Epithelial cell of proximal tubule (primary cell): ENCODE data around the gene PTK6. TPM values are rescaled to one million over a fixed set of nuclear protein-coding genes. Genes with fewer than 3 reads are reported as not detected.

ENCODE experiments used
- DNase-seq: peaks from one replicate; pipeline ENCODE4 v3.0.0-alpha.2; 2011; ENCODE audit warnings: low read depth
- H3K4me3 ChIP-seq: 2 replicates; pipeline ENCODE4 v1.5.1; 2011; ENCODE audit warnings: low read depth, mild to moderate bottlenecking, low read length
- total RNA-seq: library from RNA; depleted of rRNA; stranded (reverse); fragments of >200 nt; gene quantifications from 2 replicates; pipeline ENCODE4 v1.2.3, GENCODE V29; 2015
- TF ChIP-seq, protein P1 (sequence below): conservative IDR thresholded peaks from 2 replicates; pipeline ENCODE4 v1.5.1; 2012; ENCODE audit warnings: low read depth, mild to moderate bottlenecking, low read length

Gene PTK6
- total RNA-seq, 1 donor from 2014 or later = not detected

DNA sequence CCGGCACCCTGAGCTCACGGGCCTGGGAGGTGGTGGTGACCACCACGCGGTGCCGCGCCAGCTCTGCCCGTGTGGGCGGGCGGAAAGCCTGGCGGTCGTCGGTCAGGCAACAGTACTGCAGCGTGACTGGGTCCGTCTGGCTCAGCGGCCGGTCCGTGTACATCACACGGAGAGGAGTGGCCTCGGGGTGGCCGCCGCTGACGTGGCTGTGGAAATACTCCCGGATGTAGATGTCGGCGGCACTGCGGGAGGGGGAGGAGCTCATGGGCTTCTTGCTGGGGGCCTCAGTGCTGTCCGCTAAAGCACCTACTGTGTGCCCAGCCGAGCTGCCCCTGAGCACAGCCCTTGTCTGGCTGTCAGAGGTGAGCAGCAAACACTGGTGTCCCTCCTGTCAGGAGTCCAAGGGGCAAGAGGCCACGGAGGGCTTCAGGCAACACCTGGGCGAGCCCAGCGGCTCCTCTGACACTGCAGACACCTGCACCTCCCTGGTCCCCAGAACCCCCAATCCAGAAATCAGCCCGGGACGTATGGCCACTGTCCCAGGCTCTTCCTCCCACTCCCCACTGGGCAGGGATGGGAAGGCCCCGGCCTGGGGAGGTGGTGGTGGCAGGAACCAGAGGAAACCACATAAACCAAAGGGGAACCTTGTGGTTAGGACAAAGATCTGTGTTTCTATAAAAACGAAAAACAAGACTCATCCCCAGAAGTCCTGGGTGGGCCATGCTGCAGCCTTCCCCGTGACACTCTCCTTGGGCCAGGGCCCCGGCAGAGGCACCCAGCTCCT lies 30.4 kb upstream of the PTK6 start:
- TF ChIP-seq, protein P1, sequence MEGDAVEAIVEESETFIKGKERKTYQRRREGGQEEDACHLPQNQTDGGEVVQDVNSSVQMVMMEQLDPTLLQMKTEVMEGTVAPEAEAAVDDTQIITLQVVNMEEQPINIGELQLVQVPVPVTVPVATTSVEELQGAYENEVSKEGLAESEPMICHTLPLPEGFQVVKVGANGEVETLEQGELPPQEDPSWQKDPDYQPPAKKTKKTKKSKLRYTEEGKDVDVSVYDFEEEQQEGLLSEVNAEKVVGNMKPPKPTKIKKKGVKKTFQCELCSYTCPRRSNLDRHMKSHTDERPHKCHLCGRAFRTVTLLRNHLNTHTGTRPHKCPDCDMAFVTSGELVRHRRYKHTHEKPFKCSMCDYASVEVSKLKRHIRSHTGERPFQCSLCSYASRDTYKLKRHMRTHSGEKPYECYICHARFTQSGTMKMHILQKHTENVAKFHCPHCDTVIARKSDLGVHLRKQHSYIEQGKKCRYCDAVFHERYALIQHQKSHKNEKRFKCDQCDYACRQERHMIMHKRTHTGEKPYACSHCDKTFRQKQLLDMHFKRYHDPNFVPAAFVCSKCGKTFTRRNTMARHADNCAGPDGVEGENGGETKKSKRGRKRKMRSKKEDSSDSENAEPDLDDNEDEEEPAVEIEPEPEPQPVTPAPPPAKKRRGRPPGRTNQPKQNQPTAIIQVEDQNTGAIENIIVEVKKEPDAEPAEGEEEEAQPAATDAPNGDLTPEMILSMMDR = no peak
- DNase-seq = no peak

DNA sequence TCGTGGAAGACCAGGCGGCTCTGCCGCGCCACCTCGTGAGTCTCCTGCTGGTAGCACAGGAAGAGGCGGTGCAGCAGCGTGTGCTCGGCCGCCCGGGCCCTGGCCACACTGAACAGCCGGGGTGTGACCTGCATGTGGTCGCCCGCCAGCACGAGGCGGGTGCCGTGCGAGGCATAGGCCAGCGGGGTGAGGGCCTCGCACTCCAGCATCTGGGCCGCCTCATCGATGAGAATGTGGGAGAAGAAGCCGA lies 29.9 kb upstream of the PTK6 start:
- TF ChIP-seq, protein P1 = no peak

More for the DNA sequence above, 30.4 kb upstream of the PTK6 start:
- H3K4me3 ChIP-seq = no peak overlapping the region

DNA sequence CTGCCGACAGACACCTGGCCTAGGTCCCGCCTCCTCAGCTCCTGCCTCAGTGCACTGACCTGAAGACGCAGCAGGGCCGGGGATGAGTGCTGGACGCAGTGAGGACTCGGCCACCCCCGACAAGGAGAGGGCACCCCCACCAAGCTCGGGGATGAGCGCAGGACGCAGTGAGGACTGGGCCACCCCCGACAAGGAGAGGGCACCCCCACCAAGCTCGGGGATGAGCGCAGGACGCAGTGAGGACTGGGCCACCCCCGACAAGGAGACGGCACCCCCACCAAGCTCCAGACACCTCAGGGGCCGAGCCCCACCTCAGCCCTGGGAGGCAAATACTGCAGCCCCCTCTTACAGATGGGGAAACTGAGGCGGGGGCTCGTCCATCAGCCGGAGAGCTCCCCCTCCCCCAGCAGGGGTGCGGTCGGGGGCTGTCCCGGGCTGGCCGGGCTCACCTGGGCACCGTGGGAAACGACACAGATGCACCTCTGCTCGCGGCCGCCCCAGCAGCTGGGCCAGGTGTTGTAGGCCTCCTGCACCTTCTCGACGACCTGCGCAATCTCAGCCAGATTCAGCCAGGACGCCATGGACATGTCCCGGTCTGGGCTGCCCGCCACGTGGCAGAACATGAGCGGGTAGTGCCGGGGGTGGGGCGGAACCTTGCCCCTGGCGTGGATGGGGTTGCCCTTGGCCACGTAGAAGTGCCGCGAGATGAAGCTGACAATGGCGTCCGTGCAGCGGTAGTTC lies 29.4 kb upstream of the PTK6 start:
- no peak overlapping the region for H3K4me3 ChIP-seq
- TF ChIP-seq, protein P1 = no peak
- no peak for DNase-seq

More for the DNA sequence above, 29.9 kb upstream of the PTK6 start:
- H3K4me3 ChIP-seq = no peak overlapping the region
- DNase-seq = no peak

DNA sequence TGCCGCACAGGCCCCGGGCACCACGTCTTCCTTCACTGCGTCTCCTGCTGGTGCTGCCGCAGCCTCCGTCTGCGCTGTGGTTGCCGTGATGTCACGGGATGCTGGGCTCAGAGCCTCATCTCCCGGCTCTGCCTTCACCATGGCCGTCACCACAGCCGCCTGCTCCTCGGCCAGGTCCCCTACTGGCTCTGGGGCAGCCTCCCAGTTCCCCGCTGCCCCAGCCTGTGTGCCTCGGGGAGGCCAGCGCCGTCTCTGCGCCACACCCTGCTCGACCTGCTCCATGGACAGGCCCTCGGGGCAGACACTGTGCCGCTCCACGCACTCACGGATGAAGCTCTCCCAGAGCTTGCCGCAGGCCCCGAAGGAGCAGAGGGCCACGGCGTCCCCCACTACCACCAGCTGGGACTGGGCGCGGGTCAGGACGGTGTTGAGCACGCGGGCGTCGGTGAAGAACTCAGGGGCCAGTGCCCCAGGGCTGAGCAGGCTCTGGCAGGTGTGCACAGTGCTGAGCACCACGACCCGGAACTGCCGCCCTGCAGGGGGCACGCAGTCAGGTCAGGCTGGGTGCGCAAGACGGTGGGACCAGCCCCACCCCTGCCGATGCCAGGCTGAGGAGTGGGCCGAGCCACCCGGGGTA lies 28.6 kb upstream of the PTK6 start:
- DNase-seq = no peak
- H3K4me3 ChIP-seq = no peak overlapping the region
- TF ChIP-seq, protein P1 = no peak

DNA sequence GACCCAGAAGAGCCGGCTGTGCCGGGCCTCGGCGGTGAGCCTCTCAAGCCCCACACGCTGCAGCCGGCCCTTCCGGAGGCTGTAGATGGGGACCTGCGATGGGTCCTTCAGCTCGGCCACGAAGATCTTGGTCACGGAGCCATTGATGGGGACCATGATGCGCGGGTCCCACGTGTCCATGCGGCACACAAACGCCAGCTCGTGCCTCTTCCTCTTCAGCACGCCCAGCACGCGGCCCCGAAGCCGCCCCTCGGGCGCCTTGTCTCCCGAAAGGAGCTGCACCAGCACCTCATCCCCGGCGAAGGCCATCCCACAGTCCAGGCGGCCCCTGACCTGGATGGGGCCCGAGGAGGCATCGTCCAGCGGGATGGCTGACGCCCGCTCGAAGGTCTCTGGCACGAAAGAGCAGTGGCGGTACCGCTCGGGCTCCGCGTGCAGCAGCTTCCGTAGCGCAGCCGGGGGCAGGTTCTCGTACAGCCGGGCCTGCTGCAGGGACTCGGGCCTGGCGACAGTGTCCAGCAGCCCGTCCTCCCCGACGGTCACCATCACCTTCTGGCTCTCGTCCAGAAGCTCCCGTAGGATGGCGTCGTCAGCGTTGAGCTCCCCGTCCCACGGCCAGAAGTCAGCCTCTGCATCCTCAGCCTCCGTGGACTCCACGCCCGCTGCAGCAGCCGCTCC lies 28.0 kb upstream of the PTK6 start:
- no peak overlapping the region for H3K4me3 ChIP-seq
- TF ChIP-seq, protein P1 = no peak
- DNase-seq = no peak

DNA sequence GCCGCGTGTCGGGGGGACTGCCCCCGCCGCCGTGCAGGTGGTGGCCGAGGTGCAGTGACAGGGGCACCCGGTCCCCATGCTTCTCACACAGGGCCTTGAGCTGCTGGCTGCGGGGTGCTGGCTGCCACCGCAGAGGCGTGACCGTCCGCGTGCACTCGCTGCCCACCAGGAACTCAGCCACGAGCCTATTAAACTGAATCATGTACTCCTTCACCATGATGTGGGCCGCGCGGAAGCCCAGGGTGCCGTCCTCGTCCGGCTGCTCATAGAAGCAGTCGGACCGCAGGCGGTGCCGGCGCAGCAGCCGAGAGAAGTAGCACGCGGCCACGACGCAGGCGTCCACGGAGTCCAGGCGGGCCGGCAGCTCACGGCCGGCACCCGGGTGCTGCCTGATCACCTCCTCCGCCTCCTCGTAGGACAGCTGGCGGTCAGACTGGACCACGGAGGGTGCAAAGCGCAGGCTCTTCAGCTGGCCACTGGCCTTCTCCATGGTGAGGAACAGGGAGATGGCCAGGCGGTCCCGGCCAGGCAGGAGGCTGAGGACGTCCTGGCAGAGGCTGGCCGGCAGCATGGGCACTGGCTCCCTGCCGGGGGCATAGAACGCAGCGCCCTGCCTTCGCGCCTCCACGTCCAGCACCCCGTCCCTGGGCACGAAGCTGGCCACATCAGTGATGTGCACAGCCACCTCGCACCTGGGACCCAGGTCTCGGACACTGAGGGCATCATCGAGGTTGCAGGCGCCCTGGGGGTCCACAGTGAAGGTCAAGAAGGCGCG lies 27.0 kb upstream of the PTK6 start:
- no peak for DNase-seq
- no peak overlapping the region for H3K4me3 ChIP-seq
- TF ChIP-seq, protein P1 = no peak
